Measurements from ENCODE around the gene CDK1. TPM values are rescaled to one million over a fixed set of nuclear protein-coding genes. Genes with fewer than 3 reads are reported as not detected.
A peak's percentile ranks its signal among the peaks of the same experiment; 100 is the strongest.

The CDK1 gene
- total and polyA plus RNA-seq, 10 of the 15 experiments (the other 5 are each of a cell fraction or from before 2014, with no cell fraction given) = 81.5 to 361 (median 133) TPM

- Histone ChIP-seq H3K9me3 (replicated peaks; ENCODE audit: control insufficient read depth, insufficient read depth, low read length) (no peaks in the 10 kb centered on the region), H4K20me1 (ENCODE audit: control insufficient read depth, insufficient read depth) (no peaks in the 10 kb centered on the region), H3K4me2 (ENCODE audit: control insufficient read depth, insufficient read depth) (peak overlapping the region; percentile 95), H3K4me3 (peak overlapping the region; percentile 76), H3K4me1 (ENCODE audit: control insufficient read depth, insufficient read depth, low read length) (peaks cover 3% of the 10 kb centered on the region; the same call in 1 of the 2 replicates), H3K27ac (ENCODE audit: control insufficient read depth, insufficient read depth) (no peak overlapping the region), H3K79me2 (ENCODE audit: control insufficient read depth, insufficient read depth, low read length) (no peaks in the 10 kb centered on the region), H3K27me3 (replicated peaks in 1 of 2; ENCODE audit: control insufficient read depth in 2 of 2, insufficient read depth in 2 of 2, low read length in 1 of 2) (no peaks in the 10 kb centered on the region; a peak in 4 of 4 replicates), H3K9ac (ENCODE audit: control insufficient read depth, insufficient read depth, low read length) (peak overlapping the region; percentile 36; the same call in 1 of the 2 replicates), H2AFZ (ENCODE audit: control insufficient read depth, low read depth, low read length) (peak overlapping the region; percentile 76), H3K36me3 (ENCODE audit: control insufficient read depth in 2 of 2, insufficient read depth in 2 of 2, low read length in 1 of 2) (no peaks in the 10 kb centered on the region)
- intact Hi-C loops (cut with micrococcal nuclease; ENCODE audit: unreplicated experiment) = no loop called here
- ATAC-seq (peak; percentile 80), FAIRE-seq (no peak), DNase-seq (ENCODE audit: low read depth, low spot score) (no peak)
- ChIA-PET RAD21 (ENCODE audit: unreplicated experiment) (no interaction called here), SMC1A (ENCODE audit: uncharacterized antibody, unreplicated experiment) (no interaction called here), POLR2A (no interaction called here), CTCF (no interaction called here)
- TF ChIP-seq EGR1 (IDR thresholded peaks at IDR 0.05; ENCODE audit: borderline replicate concordance in 1 of 2, low read depth in 2 of 2, low read length in 2 of 2) (no peak), DPF2 (IDR thresholded peaks at IDR 0.05) (no peak), CTCF (IDR thresholded peaks at IDR 0.05 in 2 of 3, conservative IDR thresholded peaks at IDR 0.05 in 1 of 3; ENCODE audit: control insufficient read depth in 2 of 3, extremely low read depth in 1 of 3, insufficient read depth in 1 of 3, low read depth in 3 of 3, low read length in 3 of 3) (peak in 2 of 3 experiments; percentile 10 to 32; a peak in 1 of 6 replicates), CEBPZ (IDR thresholded peaks at IDR 0.05; ENCODE audit: low read depth, low read length) (no peak), IKZF1 (conservative IDR thresholded peaks at IDR 0.05) (peak; percentile 46; the same call in 1 of the 2 replicates), BCLAF1 (IDR thresholded peaks at IDR 0.05) (no peak)
- under 1% methylated on average over 50 of the region's 60 CpGs for WGBS (ENCODE audit: insufficient coverage, insufficient replicate concordance, low lambda C conversion rate, missing lambda C conversion rate)
- no TSS peak for BruUV-seq (replicated peaks)
- in situ Hi-C loops (cut with MboI) = no loop called here
Observed at GRCh38 chr10:60732807-60733516, 45.3 kb upstream of the CDK1 start.

Measured in GM12878 (cell line).